GM12874 (cell line): ENCODE data around the gene RAPGEF1.

Experiments used
- CTCF ChIP-seq: IDR thresholded peaks from 2 replicates; pipeline ENCODE4 v1.5.1; 2011; ENCODE audit warnings: low read depth, mild to moderate bottlenecking, control low read depth, low read length, moderate library complexity; ENCODE audit not compliant: insufficient read depth

Gene RAPGEF1

GRCh38 chr9:131566158-131566557 is 173.7 kb downstream of the RAPGEF1 start:
- TF ChIP-seq CTCF = no peak

GRCh38 chr9:131565369-131565768 is 174.5 kb downstream of the RAPGEF1 start:
- TF ChIP-seq CTCF = no peak

GRCh38 chr9:131562032-131562959 is 177.6 kb downstream of the RAPGEF1 start:
- no peak for TF ChIP-seq CTCF

- TF ChIP-seq CTCF = no peak
Observed at GRCh38 chr9:131559421-131560000, 180.4 kb downstream of the RAPGEF1 start.

GRCh38 chr9:131557855-131558548 is 181.9 kb downstream of the RAPGEF1 start:
- no peak for TF ChIP-seq CTCF

- TF ChIP-seq CTCF = no peak
Observed at GRCh38 chr9:131555841-131556673, 183.8 kb downstream of the RAPGEF1 start.
